Fibroblast of lung (primary cell): ENCODE data around the gene NFKBIE.

Experiments used
- EZH2 ChIP-seq: IDR thresholded peaks from 2 replicates; pipeline ENCODE4 v1.5.1; 2012; ENCODE audit warnings: low read length, control low read depth, mild to moderate bottlenecking; ENCODE audit errors: missing control alignments
- TF ChIP-seq, protein P1 (sequence below), 2 donors: IDR thresholded peaks in 1 of 2; conservative IDR thresholded peaks in 1 of 2; 1 replicate in 1 of 2; 2 replicates in 1 of 2; pipeline ENCODE4 v1.5.1; 2011 to 2012; ENCODE audit warnings: low read length in 2 of 2, control low read depth in 1 of 2, inconsistent platforms in 1 of 2, low read depth in 1 of 2, mild to moderate bottlenecking in 1 of 2

DNA sequence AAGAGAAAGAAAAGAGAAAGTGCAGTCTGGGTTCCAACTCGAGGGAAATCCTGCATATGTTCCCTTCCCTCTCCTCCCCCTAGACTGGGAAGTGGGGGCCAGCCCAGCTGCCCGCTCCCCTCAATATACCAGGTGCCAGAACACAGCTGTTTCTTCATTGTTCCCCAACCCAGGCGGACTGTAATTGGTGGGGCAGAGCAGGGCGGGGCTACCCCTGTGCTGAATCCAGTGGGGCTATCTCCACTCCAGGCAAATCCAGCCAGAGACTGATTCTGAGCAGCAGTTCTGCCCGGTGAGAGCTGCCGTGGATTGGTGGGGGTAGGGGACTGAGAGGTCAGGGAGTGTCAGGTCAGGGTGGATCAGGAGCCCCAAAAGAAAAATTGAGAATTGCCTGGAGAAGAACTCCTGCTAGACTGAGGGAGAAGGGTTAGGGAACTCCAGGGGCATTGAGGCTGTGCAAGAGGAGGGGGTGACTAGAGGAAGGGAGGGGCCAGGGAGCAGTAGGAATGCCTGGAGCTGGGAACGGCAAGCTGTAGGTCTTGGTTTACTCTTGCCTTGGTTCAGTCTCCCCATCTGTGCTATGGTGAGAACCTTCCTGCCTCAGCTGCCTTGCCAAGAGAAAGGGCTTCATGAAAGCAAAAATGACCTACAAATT lies 48.5 kb downstream of the NFKBIE start, which contains the start of gene MYMX:
- TF ChIP-seq, protein P1, sequence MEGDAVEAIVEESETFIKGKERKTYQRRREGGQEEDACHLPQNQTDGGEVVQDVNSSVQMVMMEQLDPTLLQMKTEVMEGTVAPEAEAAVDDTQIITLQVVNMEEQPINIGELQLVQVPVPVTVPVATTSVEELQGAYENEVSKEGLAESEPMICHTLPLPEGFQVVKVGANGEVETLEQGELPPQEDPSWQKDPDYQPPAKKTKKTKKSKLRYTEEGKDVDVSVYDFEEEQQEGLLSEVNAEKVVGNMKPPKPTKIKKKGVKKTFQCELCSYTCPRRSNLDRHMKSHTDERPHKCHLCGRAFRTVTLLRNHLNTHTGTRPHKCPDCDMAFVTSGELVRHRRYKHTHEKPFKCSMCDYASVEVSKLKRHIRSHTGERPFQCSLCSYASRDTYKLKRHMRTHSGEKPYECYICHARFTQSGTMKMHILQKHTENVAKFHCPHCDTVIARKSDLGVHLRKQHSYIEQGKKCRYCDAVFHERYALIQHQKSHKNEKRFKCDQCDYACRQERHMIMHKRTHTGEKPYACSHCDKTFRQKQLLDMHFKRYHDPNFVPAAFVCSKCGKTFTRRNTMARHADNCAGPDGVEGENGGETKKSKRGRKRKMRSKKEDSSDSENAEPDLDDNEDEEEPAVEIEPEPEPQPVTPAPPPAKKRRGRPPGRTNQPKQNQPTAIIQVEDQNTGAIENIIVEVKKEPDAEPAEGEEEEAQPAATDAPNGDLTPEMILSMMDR (conservative IDR thresholded peaks at IDR 0.05 in 1 of 2, IDR thresholded peaks at IDR 0.05 in 1 of 2; ENCODE audit: low read depth in 1 of 2, low read length in 2 of 2): no peak
- TF ChIP-seq EZH2: no peak
